ENCODE measurements around the gene TATDN3. TPM values are rescaled to one million over a fixed set of nuclear protein-coding genes. Genes with fewer than 3 reads are reported as not detected.

TATDN3 gene
- total RNA-seq, 1 experiment from 2014 or later, result 17.3 TPM

- intact Hi-C loops (cut with micrococcal nuclease; ENCODE audit: unreplicated experiment), result loop anchor here (10.0 kb wide), 1 partner anchor 240 kb away; no protein-coding TSS in a partner anchor
- ChIA-PET CTCF (no interaction called here), POLR2A (ENCODE audit: low non-redundant PET) (no interaction called here)
- H3K27me3 ChIP-seq (replicated peaks; ENCODE audit: insufficient read depth, low read depth, low read length, poor library complexity), result no peaks in the 10 kb centered on the region
- BruUV-seq (replicated peaks), result no TSS peak
- no peaks in the 10 kb centered on the region for H3K9me3 ChIP-seq (ENCODE audit: low read depth, low read length, poor library complexity, severe bottlenecking)
- no peaks in the 10 kb centered on the region for H3K36me3 ChIP-seq (ENCODE audit: insufficient read depth, low read length, poor library complexity, severe bottlenecking)
- TF ChIP-seq EZH2 (IDR thresholded peaks at IDR 0.05; ENCODE audit: borderline replicate concordance, low read depth, low read length, poor library complexity, severe bottlenecking) (no peak), CTCF (conservative IDR thresholded peaks at IDR 0.05; ENCODE audit: low read depth, low read length) (no peak)
- H3K4me1 ChIP-seq (ENCODE audit: insufficient read depth, low read length, poor library complexity, severe bottlenecking), result peaks cover 14% of the 10 kb centered on the region
- no peak for DNase-seq (ENCODE audit: low spot score)
- H3K27ac ChIP-seq (ENCODE audit: low read depth, low read length, poor library complexity, severe bottlenecking), result no peak overlapping the region
- no peak overlapping the region for H3K4me3 ChIP-seq (ENCODE audit: low read depth, low read length, poor library complexity, severe bottlenecking)
These were observed 37.0 kb upstream of the TATDN3 start for GRCh38 chr1:212754680-212755079.

- no TSS peak for BruUV-seq (replicated peaks)
- Histone ChIP-seq H3K4me3 (ENCODE audit: low read depth, low read length, poor library complexity, severe bottlenecking) (no peak overlapping the region), H3K9me3 (ENCODE audit: low read depth, low read length, poor library complexity, severe bottlenecking) (no peaks in the 10 kb centered on the region), H3K36me3 (ENCODE audit: insufficient read depth, low read length, poor library complexity, severe bottlenecking) (no peaks in the 10 kb centered on the region), H3K4me1 (ENCODE audit: insufficient read depth, low read length, poor library complexity, severe bottlenecking) (no peaks in the 10 kb centered on the region), H3K27me3 (replicated peaks; ENCODE audit: insufficient read depth, low read depth, low read length, poor library complexity) (no peaks in the 10 kb centered on the region), H3K27ac (ENCODE audit: low read depth, low read length, poor library complexity, severe bottlenecking) (no peak overlapping the region)
- ChIA-PET POLR2A (ENCODE audit: low non-redundant PET) (no interaction called here), CTCF (no interaction called here)
- intact Hi-C loops (cut with micrococcal nuclease; ENCODE audit: unreplicated experiment), result loop anchor here (10.0 kb wide), 1 partner anchor 235 kb away; no protein-coding TSS in a partner anchor
- TF ChIP-seq EZH2 (IDR thresholded peaks at IDR 0.05; ENCODE audit: borderline replicate concordance, low read depth, low read length, poor library complexity, severe bottlenecking) (no peak), CTCF (conservative IDR thresholded peaks at IDR 0.05; ENCODE audit: low read depth, low read length) (no peak)
- DNase-seq (ENCODE audit: low spot score), result no peak
These were observed 32.0 kb upstream of the TATDN3 start for GRCh38 chr1:212759683-212760082.

GRCh38 chr1:212760126-212760823 is 31.4 kb upstream of the TATDN3 start:
- ChIA-PET POLR2A (ENCODE audit: low non-redundant PET) (no interaction called here), CTCF (no interaction called here)
- intact Hi-C loops (cut with micrococcal nuclease; ENCODE audit: unreplicated experiment), result no loop called here
- TF ChIP-seq EZH2 (IDR thresholded peaks at IDR 0.05; ENCODE audit: borderline replicate concordance, low read depth, low read length, poor library complexity, severe bottlenecking) (no peak), CTCF (conservative IDR thresholded peaks at IDR 0.05; ENCODE audit: low read depth, low read length) (peak; percentile 65)
- no peaks in the 10 kb centered on the region for H3K9me3 ChIP-seq (ENCODE audit: low read depth, low read length, poor library complexity, severe bottlenecking)
- H3K36me3 ChIP-seq (ENCODE audit: insufficient read depth, low read length, poor library complexity, severe bottlenecking), result no peaks in the 10 kb centered on the region
- no peaks in the 10 kb centered on the region for H3K27me3 ChIP-seq (replicated peaks; ENCODE audit: insufficient read depth, low read depth, low read length, poor library complexity)
- H3K27ac ChIP-seq (ENCODE audit: low read depth, low read length, poor library complexity, severe bottlenecking), result no peak overlapping the region
- BruUV-seq (replicated peaks), result no TSS peak
- H3K4me1 ChIP-seq (ENCODE audit: insufficient read depth, low read length, poor library complexity, severe bottlenecking), result no peaks in the 10 kb centered on the region
- DNase-seq (ENCODE audit: low spot score), result peak; percentile 52
- no peak overlapping the region for H3K4me3 ChIP-seq (ENCODE audit: low read depth, low read length, poor library complexity, severe bottlenecking)

Data from A673 (cell line).